Activated CD4-positive, CD25-positive, alpha-beta regulatory T cell treated with anti-CD3 and anti-CD28 coated beads, Interleukin-2, amount 50 U/mL, for 16 hours (primary cell): Measurements from ENCODE around the gene PTPN14.
"Not testable (repeated sequence)": the region's sequence is repeated elsewhere in the genome, so short reads cannot be mapped to it uniquely, and the experiment has no call there.

ENCODE experiments used
- DNase-seq: peaks from one replicate; pipeline ENCODE4 v3.0.0-alpha.2; 2020; ENCODE audit warnings: low read depth, low spot score

The PTPN14 gene

GRCh38 chr1:214510914-214511638, 40.3 kb downstream of the PTPN14 start:
- DNase-seq = no peak

- DNase-seq = no peak
Observed at GRCh38 chr1:214510477-214510876, 40.9 kb downstream of the PTPN14 start.

- not testable (repeated sequence) for DNase-seq
Observed at GRCh38 chr1:214509622-214510021, 41.8 kb downstream of the PTPN14 start.

- no peak for DNase-seq
Observed at GRCh38 chr1:214506972-214507431, 44.4 kb downstream of the PTPN14 start.

- no peak for DNase-seq
Observed at GRCh38 chr1:214505134-214505533, 46.3 kb downstream of the PTPN14 start.

GRCh38 chr1:214504330-214504729, 47.1 kb downstream of the PTPN14 start:
- no peak for DNase-seq

- no peak for DNase-seq
Observed at GRCh38 chr1:214503553-214503952, 47.8 kb downstream of the PTPN14 start.

- DNase-seq = no peak
Observed at GRCh38 chr1:214500340-214501055, 50.9 kb downstream of the PTPN14 start.

GRCh38 chr1:214499732-214500131, 51.7 kb downstream of the PTPN14 start:
- no peak for DNase-seq

GRCh38 chr1:214498021-214498420, 53.4 kb downstream of the PTPN14 start:
- no peak for DNase-seq

- no peak for DNase-seq
Observed at GRCh38 chr1:214496126-214496525, 55.3 kb downstream of the PTPN14 start.

GRCh38 chr1:214494706-214495105, 56.7 kb downstream of the PTPN14 start:
- DNase-seq = no peak

GRCh38 chr1:214494179-214494578, 57.2 kb downstream of the PTPN14 start:
- not testable (repeated sequence) for DNase-seq

- DNase-seq = no peak
Observed at GRCh38 chr1:214493126-214493796, 58.1 kb downstream of the PTPN14 start.

GRCh38 chr1:214492401-214493075, 58.9 kb downstream of the PTPN14 start:
- DNase-seq = no peak

- DNase-seq = no peak
Observed at GRCh38 chr1:214491468-214492146, 59.8 kb downstream of the PTPN14 start.

GRCh38 chr1:214485151-214485550, 66.3 kb downstream of the PTPN14 start:
- no peak for DNase-seq

- not testable (repeated sequence) for DNase-seq
Observed at GRCh38 chr1:214483180-214483579, 68.2 kb downstream of the PTPN14 start.

GRCh38 chr1:214481983-214482634, 69.3 kb downstream of the PTPN14 start:
- not testable (repeated sequence) for DNase-seq

- no peak for DNase-seq
Observed at GRCh38 chr1:214476986-214477870, 74.2 kb downstream of the PTPN14 start.
